Kidney (tissue), 14 donors: ENCODE data around the gene STK32B. TPM values are rescaled to one million over a fixed set of nuclear protein-coding genes. Genes with fewer than 3 reads are reported as not detected.

ENCODE experiments used
- DNase-seq, 5 donors: peaks; one replicate each; pipeline ENCODE4 v3.0.0-alpha.2; 2013 to 2020
- FAIRE-seq: peaks from 2 replicates; lab custom pipeline; 2012; peaks lifted over from hg19 to GRCh38; lab: Jason Lieb, UNC
- H3K27ac ChIP-seq, 2 donors: one replicate each; pipeline ENCODE4 v1.7.0; 2013; ENCODE audit warnings: low read depth in 2 of 2, low read length in 2 of 2, inconsistent platforms in 1 of 2
- H3K27me3 ChIP-seq: one replicate; pipeline ENCODE4 v1.7.1; 2013; ENCODE audit warnings: low read length, inconsistent platforms; ENCODE audit not compliant: control insufficient read depth, insufficient read depth
- H3K36me3 ChIP-seq, 3 donors: one replicate each; pipeline versions ENCODE4 v1.7.0 to v1.7.1; 2013; ENCODE audit warnings: low read length in 3 of 3, control low read depth in 1 of 3, inconsistent platforms in 1 of 3; ENCODE audit not compliant: insufficient read depth in 3 of 3, control insufficient read depth in 2 of 3
- H3K4me1 ChIP-seq, 3 donors: one replicate each; pipeline versions ENCODE4 v1.7.0 to v1.7.1; 2013; ENCODE audit warnings: low read length in 3 of 3, inconsistent platforms in 1 of 3, low read depth in 1 of 3; ENCODE audit not compliant: control insufficient read depth in 2 of 3, insufficient read depth in 2 of 3
- H3K4me3 ChIP-seq, 3 donors: one replicate each; pipeline versions ENCODE4 v1.7.0 to v1.8.1; 2013; ENCODE audit warnings: low read length in 3 of 3, control low read depth in 1 of 3, inconsistent platforms in 1 of 3
- H3K9ac ChIP-seq, 3 donors: one replicate each; pipeline versions ENCODE4 v1.7.0 to v1.7.1; 2013; ENCODE audit warnings: low read length in 3 of 3, control low read depth in 1 of 3, inconsistent platforms in 1 of 3
- H3K9me3 ChIP-seq, 3 donors: one replicate each; pipeline versions ENCODE4 v1.7.0 to v1.7.1; 2013; ENCODE audit warnings: low read length in 3 of 3, control low read depth in 1 of 3, inconsistent platforms in 1 of 3; ENCODE audit not compliant: control insufficient read depth in 2 of 3, insufficient read depth in 1 of 3
- intact Hi-C: fragments of 100-400 bp; cut with DNase I; formaldehyde crosslinking; loops from one replicate; pipeline ENCODE4 v1.11.1; 2022
- polyA plus RNA-seq: library from polyadenylated mRNA; stranded (reverse); fragments of 350-450 nt; fragmentation: Illumina TruSeq; extraction: RNeasy Lipid Tissue Mini Kit (QIAGEN cat#74804); gene quantifications from one replicate; pipeline ENCODE4 v1.2.3, GENCODE V29; 2014; ENCODE audit warnings: low read depth, low replicate concordance; ENCODE audit not compliant: insufficient read depth
- total RNA-seq: library from RNA; stranded (reverse); fragmentation: NEBNext Ultra II Directional; extraction: Animal tissue kit (Norgen Biotek cat#: 25700); gene quantifications from one replicate; pipeline ENCODE4 v1.2.1, GENCODE V29; 2021
- TF ChIP-seq, protein P1 (sequence below): IDR thresholded peaks from 3 replicates; pipeline ENCODE4 v1.5.1; 2012; ENCODE audit warnings: mild to moderate bottlenecking, moderate library complexity, borderline replicate concordance; ENCODE audit not compliant: insufficient read depth; ENCODE audit errors: extremely low read depth
- donor health status: control.
- donor health status: control.
- donor health status: control.
- donor health status: control.
- donor health status: control.
- donor health status: DM: yes; HTN: yes; CAD: no.
- donor health status: Normal renal cell carcinoma (clear cell type).

STK32B gene
- total and polyA plus RNA-seq, 2 donors from 2014 or later, result 18.1 to 18.2 TPM

DNA sequence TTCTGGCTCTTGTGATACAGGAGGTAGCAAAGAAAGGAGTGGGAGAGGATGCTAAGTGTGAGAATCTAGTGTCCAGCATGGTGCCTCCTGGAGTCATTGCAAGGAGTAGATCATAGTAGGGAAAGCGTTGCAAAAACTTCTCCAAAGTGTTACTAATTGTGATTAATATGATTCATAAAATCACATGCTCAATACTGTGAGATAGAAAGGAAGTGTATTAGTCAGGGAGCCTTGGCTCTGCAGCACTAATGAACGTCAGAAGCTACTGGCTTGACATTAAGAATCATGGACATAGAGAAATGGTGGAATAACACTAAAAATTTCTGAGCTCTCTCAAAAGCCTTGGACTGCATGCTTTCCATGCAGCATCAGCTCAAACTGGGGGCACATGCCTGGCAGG, 358.0 kb downstream of the STK32B start:
- H3K9ac ChIP-seq, result no peak overlapping the region
- TF ChIP-seq, protein P1, sequence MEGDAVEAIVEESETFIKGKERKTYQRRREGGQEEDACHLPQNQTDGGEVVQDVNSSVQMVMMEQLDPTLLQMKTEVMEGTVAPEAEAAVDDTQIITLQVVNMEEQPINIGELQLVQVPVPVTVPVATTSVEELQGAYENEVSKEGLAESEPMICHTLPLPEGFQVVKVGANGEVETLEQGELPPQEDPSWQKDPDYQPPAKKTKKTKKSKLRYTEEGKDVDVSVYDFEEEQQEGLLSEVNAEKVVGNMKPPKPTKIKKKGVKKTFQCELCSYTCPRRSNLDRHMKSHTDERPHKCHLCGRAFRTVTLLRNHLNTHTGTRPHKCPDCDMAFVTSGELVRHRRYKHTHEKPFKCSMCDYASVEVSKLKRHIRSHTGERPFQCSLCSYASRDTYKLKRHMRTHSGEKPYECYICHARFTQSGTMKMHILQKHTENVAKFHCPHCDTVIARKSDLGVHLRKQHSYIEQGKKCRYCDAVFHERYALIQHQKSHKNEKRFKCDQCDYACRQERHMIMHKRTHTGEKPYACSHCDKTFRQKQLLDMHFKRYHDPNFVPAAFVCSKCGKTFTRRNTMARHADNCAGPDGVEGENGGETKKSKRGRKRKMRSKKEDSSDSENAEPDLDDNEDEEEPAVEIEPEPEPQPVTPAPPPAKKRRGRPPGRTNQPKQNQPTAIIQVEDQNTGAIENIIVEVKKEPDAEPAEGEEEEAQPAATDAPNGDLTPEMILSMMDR, result no peak
- no peak for DNase-seq
- no peak overlapping the region for H3K4me3 ChIP-seq
- no peaks in the 10 kb centered on the region for H3K27me3 ChIP-seq
- H3K4me1 ChIP-seq, result no peaks in the 10 kb centered on the region
- H3K27ac ChIP-seq, result no peak overlapping the region
- FAIRE-seq, result no peak
- no peaks in the 10 kb centered on the region for H3K36me3 ChIP-seq
- intact Hi-C loops, result no loop called here
- peaks cover 0 to 4% (median 0%) of the 10 kb centered on the region in 3 donors for H3K9me3 ChIP-seq

DNA sequence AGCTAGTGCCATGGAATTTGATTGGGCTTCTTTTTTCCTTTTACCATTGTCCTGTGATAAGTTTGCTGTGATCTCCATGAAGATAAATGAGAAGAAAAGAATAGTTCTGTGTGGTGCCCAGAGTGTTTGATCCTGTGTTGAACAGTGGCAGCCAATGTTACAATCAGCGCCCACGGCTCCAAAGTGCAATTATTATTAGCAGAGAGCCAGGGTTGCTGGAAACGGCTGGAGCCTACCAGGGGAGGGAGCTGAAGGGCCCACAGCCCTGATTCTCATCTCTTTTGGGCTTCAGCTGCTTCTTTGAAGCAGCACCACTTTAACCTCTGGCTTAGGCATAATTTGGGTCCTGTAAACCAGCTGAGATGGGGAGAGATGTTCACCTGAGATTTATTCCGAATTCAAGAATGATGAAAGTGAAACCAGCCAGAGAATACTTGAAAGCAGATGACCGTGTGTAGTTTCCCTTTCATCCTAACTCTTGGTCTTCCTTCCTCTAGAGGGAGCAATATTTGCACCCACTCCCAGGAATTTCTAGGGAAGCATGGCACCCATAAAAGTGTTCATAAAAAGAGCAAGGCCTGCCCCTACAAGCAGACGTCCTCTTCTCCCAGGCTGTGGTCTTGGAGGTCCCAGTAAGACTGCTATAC, 358.8 kb downstream of the STK32B start:
- FAIRE-seq (no peak), DNase-seq (no peak)
- Histone ChIP-seq H3K9me3 (peaks cover 0 to 4% (median 0%) of the 10 kb centered on the region in 3 donors), H3K4me3 (no peak overlapping the region), H3K9ac (no peak overlapping the region), H3K27ac (no peak overlapping the region), H3K27me3 (no peaks in the 10 kb centered on the region), H3K4me1 (no peaks in the 10 kb centered on the region), H3K36me3 (no peaks in the 10 kb centered on the region)
- TF ChIP-seq, protein P1, result no peak
- intact Hi-C loops, result no loop called here

DNA sequence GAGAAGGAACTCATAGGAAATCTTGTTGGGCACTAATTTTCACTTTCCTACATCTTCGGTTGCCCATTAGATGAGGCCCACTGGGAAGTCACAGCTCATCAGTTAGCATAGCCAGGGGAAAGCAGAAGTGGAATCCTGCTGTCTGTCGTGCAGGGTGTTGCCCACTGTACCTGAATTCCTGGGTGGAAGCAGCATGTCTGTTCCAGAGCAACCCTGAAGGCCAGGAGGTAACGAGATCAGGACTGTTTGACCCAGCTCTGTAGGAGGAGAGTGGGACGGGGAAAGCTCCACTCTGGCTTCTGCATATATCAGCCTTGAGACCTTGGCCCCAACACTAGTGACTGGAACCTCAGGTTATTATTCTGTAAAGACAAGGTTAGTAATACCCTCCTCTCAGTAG, 361.0 kb downstream of the STK32B start:
- FAIRE-seq, result no peak
- intact Hi-C loops, result no loop called here
- H3K27me3 ChIP-seq, result no peaks in the 10 kb centered on the region
- no peak overlapping the region for H3K9ac ChIP-seq
- no peaks in the 10 kb centered on the region for H3K36me3 ChIP-seq
- H3K9me3 ChIP-seq, result peaks cover 0 to 5% (median 0%) of the 10 kb centered on the region in 3 donors
- TF ChIP-seq, protein P1, result no peak
- no peak overlapping the region for H3K4me3 ChIP-seq
- no peaks in the 10 kb centered on the region for H3K4me1 ChIP-seq
- H3K27ac ChIP-seq, result no peak overlapping the region
- DNase-seq, result no peak
